ENCODE measurements around the gene RBAK. TPM values are rescaled to one million over a fixed set of nuclear protein-coding genes. Genes with fewer than 3 reads are reported as not detected.
"Not testable (repeated sequence)": the region's sequence is repeated elsewhere in the genome, so short reads cannot be mapped to it uniquely, and the experiment has no call there.

The RBAK gene
- total and polyA plus RNA-seq, 4 donors = 3.3 to 19.9 (median 6.8) TPM

GRCh38 chr7:5068521-5068920, 22.9 kb downstream of the RBAK start:
- Histone ChIP-seq H3K9ac (ENCODE audit: insufficient read depth in 1 of 2, low read length in 2 of 2) (no peak overlapping the region), H3K4me1 (ENCODE audit: control insufficient read depth in 5 of 5, insufficient read depth in 5 of 5, low read length in 5 of 5) (peaks cover 0 to 7% (median 0%) of the 10 kb centered on the region in 5 donors), H3K36me3 (ENCODE audit: control insufficient read depth in 4 of 4, insufficient read depth in 4 of 4, low read length in 4 of 4) (peaks cover 7 to 31% (median 23%) of the 10 kb centered on the region in 4 donors), H3K27me3 (ENCODE audit: control insufficient read depth in 3 of 3, insufficient read depth in 3 of 3, low read length in 2 of 3) (peaks cover 0 to 14% (median 4%) of the 10 kb centered on the region in 3 donors), H3K9me3 (ENCODE audit: control insufficient read depth in 4 of 4, insufficient read depth in 3 of 4, low read length in 3 of 4) (peaks cover 24 to 58% (median 29%) of the 10 kb centered on the region in 4 donors), H3K27ac (ENCODE audit: low read depth in 1 of 2, low read length in 1 of 2) (no peak overlapping the region), H3K4me3 (no peak overlapping the region)
- DNase-seq (no peak), ATAC-seq (ENCODE audit: insufficient read depth, low FRiP score) (no peak)
- 80 to 89% methylated on average over 4 of the region's 4 CpGs for WGBS, 2 donors
- TF ChIP-seq CTCF (IDR thresholded peaks at IDR 0.05; ENCODE audit: control extremely low read depth, extremely low read depth) = no peak

GRCh38 chr7:5070206-5070605, 24.5 kb downstream of the RBAK start:
- Histone ChIP-seq H3K27me3 (ENCODE audit: control insufficient read depth in 3 of 3, insufficient read depth in 3 of 3, low read length in 2 of 3) (peaks cover 0 to 20% (median 6%) of the 10 kb centered on the region in 3 donors), H3K4me1 (ENCODE audit: control insufficient read depth in 5 of 5, insufficient read depth in 5 of 5, low read length in 5 of 5) (peaks cover 0 to 7% (median 0%) of the 10 kb centered on the region in 5 donors), H3K4me3 (no peak overlapping the region), H3K9ac (ENCODE audit: insufficient read depth in 1 of 2, low read length in 2 of 2) (no peak overlapping the region), H3K9me3 (ENCODE audit: control insufficient read depth in 4 of 4, insufficient read depth in 3 of 4, low read length in 3 of 4) (peaks cover 9 to 41% (median 18%) of the 10 kb centered on the region in 4 donors), H3K36me3 (ENCODE audit: control insufficient read depth in 4 of 4, insufficient read depth in 4 of 4, low read length in 4 of 4) (peaks cover 0 to 14% (median 6%) of the 10 kb centered on the region in 4 donors), H3K27ac (ENCODE audit: low read depth in 1 of 2, low read length in 1 of 2) (no peak overlapping the region)
- TF ChIP-seq CTCF (IDR thresholded peaks at IDR 0.05; ENCODE audit: control extremely low read depth, extremely low read depth) = no peak
- 90 to 98% methylated on average over 4 of the region's 4 CpGs for WGBS, 2 donors
- ATAC-seq (ENCODE audit: insufficient read depth, low FRiP score) = no peak
- no peak for DNase-seq

- H3K27ac ChIP-seq (ENCODE audit: low read depth in 1 of 2, low read length in 1 of 2); DNase-seq; H3K4me3 ChIP-seq; H3K4me1 ChIP-seq (ENCODE audit: control insufficient read depth in 5 of 5, insufficient read depth in 5 of 5, low read length in 5 of 5); H3K36me3 ChIP-seq (ENCODE audit: control insufficient read depth in 4 of 4, insufficient read depth in 4 of 4, low read length in 4 of 4); ATAC-seq (ENCODE audit: insufficient read depth, low FRiP score); H3K9ac ChIP-seq (ENCODE audit: insufficient read depth in 1 of 2, low read length in 2 of 2): not testable (repeated sequence)
- Histone ChIP-seq H3K27me3 (ENCODE audit: control insufficient read depth in 3 of 3, insufficient read depth in 3 of 3, low read length in 2 of 3) (peaks cover 0 to 23% (median 6%) of the 10 kb centered on the region in 3 donors), H3K9me3 (ENCODE audit: control insufficient read depth in 4 of 4, insufficient read depth in 3 of 4, low read length in 3 of 4) (peaks cover 0 to 17% (median 3%) of the 10 kb centered on the region in 4 donors)
- WGBS, 2 donors = 88 to 90% methylated on average over 11 of the region's 11 CpGs
Observed at GRCh38 chr7:5075187-5075586, 29.5 kb downstream of the RBAK start.

- no peak for ATAC-seq (ENCODE audit: insufficient read depth, low FRiP score)
- Histone ChIP-seq H3K4me1 (ENCODE audit: control insufficient read depth in 5 of 5, insufficient read depth in 5 of 5, low read length in 5 of 5) (no peaks in the 10 kb centered on the region), H3K27ac (ENCODE audit: low read depth in 1 of 2, low read length in 1 of 2) (no peak overlapping the region), H3K9ac (ENCODE audit: insufficient read depth in 1 of 2, low read length in 2 of 2) (no peak overlapping the region), H3K9me3 (ENCODE audit: control insufficient read depth in 4 of 4, insufficient read depth in 3 of 4, low read length in 3 of 4) (peaks cover 0 to 3% (median 0%) of the 10 kb centered on the region in 4 donors), H3K36me3 (ENCODE audit: control insufficient read depth in 4 of 4, insufficient read depth in 4 of 4, low read length in 4 of 4) (no peaks in the 10 kb centered on the region), H3K27me3 (ENCODE audit: control insufficient read depth in 3 of 3, insufficient read depth in 3 of 3, low read length in 2 of 3) (peaks cover 0 to 17% (median 6%) of the 10 kb centered on the region in 3 donors), H3K4me3 (no peak overlapping the region)
- 17 to 23% methylated on average over 11 of the region's 11 CpGs for WGBS, 2 donors
- no peak for DNase-seq
- TF ChIP-seq CTCF (IDR thresholded peaks at IDR 0.05; ENCODE audit: control extremely low read depth, extremely low read depth) = no peak
Observed at GRCh38 chr7:5077740-5078139, 32.1 kb downstream of the RBAK start.

Data from lung (tissue), 12 donors.